OCI-LY3 (cell line): ENCODE results near the gene MYH15.

ENCODE experiments used
- H2AFZ ChIP-seq: fragments of 200-600, 300-600 bp; shearing (Covaris generic); 2 replicates; pipeline ENCODE4 v1.6.0; 2014; ENCODE audit warnings: antibody characterized with exemption, low read depth, low read length
- H3K27ac ChIP-seq: fragments of 200-600, 300-600 bp; sonication (generic); 2 replicates; pipeline ENCODE4 v1.5.1; 2014; ENCODE audit warnings: mild to moderate bottlenecking, low read length, moderate library complexity, mixed read lengths
- H3K27me3 ChIP-seq: fragments of 200-600, 300-600 bp; sonication (generic); 2 replicates; pipeline ENCODE4 v1.6.1; 2014; ENCODE audit warnings: low read depth, low read length, mixed read lengths
- H3K36me3 ChIP-seq: fragments of 200-600, 300-600 bp; sonication (generic); replicated peaks from 2 replicates; pipeline ENCODE3; 2014; ENCODE audit warnings: low read depth, low read length, mixed read lengths
- H3K4me1 ChIP-seq: fragments of 300-600, 200-600 bp; sonication (generic); 2 replicates; pipeline ENCODE4 v1.6.1; 2014; ENCODE audit warnings: low read length, mixed read lengths
- H3K4me2 ChIP-seq: fragments of 200-600, 300-600 bp; sonication (generic); 2 replicates; pipeline ENCODE4 v1.6.1; 2014; ENCODE audit warnings: low read length, mixed read lengths
- H3K4me3 ChIP-seq: fragments of 300-600, 200-600 bp; sonication (generic); 2 replicates; pipeline ENCODE4 v1.5.1; 2014; ENCODE audit warnings: antibody characterized with exemption, mild to moderate bottlenecking, low read length, moderate library complexity
- H3K79me2 ChIP-seq: fragments of 300-600, 200-600 bp; shearing (Covaris generic); 2 replicates; pipeline ENCODE4 v1.6.1; 2014; ENCODE audit warnings: mild to moderate bottlenecking, low read length, mixed read lengths
- H3K9ac ChIP-seq: fragments of 300-600, 200-600 bp; shearing (Covaris generic); 2 replicates; pipeline ENCODE4 v1.6.0; 2014; ENCODE audit warnings: mild to moderate bottlenecking, low read length, moderate library complexity
- H3K9me3 ChIP-seq: fragments of 200-600, 300-600 bp; shearing (Covaris generic); 2 replicates; pipeline ENCODE4 v1.6.1; 2014; ENCODE audit warnings: low read length, mixed read lengths; ENCODE audit not compliant: insufficient read depth
- H4K20me1 ChIP-seq: fragments of 200-600, 300-600 bp; sonication (generic); 2 replicates; pipeline ENCODE4 v1.6.1; 2016; ENCODE audit warnings: low read length, mixed read lengths; ENCODE audit not compliant: insufficient read depth
- EZH2phosphoT487 ChIP-seq: fragments of 200-600 bp; shearing (Covaris generic); IDR thresholded peaks from 2 replicates; pipeline ENCODE4 v1.6.1; 2018; ENCODE audit warnings: antibody characterized with exemption, mixed run types, low read depth
- TF ChIP-seq, protein P1 (sequence below): fragments of 200-600, 300-600 bp; sonication (generic); IDR thresholded peaks from 2 replicates; pipeline ENCODE4 v1.5.1; 2014; ENCODE audit warnings: antibody characterized with exemption, low read length, low read depth

MYH15 gene

DNA sequence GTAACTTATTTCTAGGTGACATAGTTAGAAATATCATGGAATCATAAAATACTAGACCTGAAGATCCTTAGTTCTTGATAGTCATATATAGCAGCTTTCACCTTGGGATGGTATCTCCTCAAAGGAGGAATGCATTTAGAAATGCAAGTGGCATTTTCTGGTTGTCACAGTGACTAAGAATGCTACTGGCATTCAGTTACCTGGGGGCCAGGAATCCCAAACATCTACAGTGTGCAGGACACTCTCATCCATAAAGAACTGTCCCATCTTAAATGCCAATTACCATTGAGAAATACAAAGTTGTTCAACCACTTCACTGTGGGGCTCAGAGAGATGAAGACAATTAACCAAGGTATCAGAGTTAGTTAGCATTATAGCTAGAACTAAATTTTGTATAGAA lies 36.7 kb downstream of the MYH15 start:
- no peaks in the 10 kb centered on the region for H4K20me1 ChIP-seq
- no peaks in the 10 kb centered on the region for H3K79me2 ChIP-seq
- H3K4me2 ChIP-seq, result no peak overlapping the region
- no peaks in the 10 kb centered on the region for H3K36me3 ChIP-seq
- no peak overlapping the region for H3K27ac ChIP-seq
- no peak overlapping the region for H3K9ac ChIP-seq
- H3K4me1 ChIP-seq, result peaks cover 6% of the 10 kb centered on the region
- no peaks in the 10 kb centered on the region for H3K9me3 ChIP-seq
- peaks cover 15% of the 10 kb centered on the region for H3K27me3 ChIP-seq
- no peak overlapping the region for H3K4me3 ChIP-seq
- H2AFZ ChIP-seq, result no peak overlapping the region
- TF ChIP-seq, protein P1, sequence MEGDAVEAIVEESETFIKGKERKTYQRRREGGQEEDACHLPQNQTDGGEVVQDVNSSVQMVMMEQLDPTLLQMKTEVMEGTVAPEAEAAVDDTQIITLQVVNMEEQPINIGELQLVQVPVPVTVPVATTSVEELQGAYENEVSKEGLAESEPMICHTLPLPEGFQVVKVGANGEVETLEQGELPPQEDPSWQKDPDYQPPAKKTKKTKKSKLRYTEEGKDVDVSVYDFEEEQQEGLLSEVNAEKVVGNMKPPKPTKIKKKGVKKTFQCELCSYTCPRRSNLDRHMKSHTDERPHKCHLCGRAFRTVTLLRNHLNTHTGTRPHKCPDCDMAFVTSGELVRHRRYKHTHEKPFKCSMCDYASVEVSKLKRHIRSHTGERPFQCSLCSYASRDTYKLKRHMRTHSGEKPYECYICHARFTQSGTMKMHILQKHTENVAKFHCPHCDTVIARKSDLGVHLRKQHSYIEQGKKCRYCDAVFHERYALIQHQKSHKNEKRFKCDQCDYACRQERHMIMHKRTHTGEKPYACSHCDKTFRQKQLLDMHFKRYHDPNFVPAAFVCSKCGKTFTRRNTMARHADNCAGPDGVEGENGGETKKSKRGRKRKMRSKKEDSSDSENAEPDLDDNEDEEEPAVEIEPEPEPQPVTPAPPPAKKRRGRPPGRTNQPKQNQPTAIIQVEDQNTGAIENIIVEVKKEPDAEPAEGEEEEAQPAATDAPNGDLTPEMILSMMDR, result no peak
- TF ChIP-seq EZH2phosphoT487, result no peak

GRCh38 chr3:108472001-108472591 lies 38.3 kb downstream of the MYH15 start:
- Histone ChIP-seq H3K9ac (no peak overlapping the region), H3K36me3 (no peaks in the 10 kb centered on the region), H3K27me3 (peaks cover 12% of the 10 kb centered on the region), H3K27ac (no peak overlapping the region), H3K79me2 (no peaks in the 10 kb centered on the region), H4K20me1 (no peaks in the 10 kb centered on the region), H3K9me3 (no peaks in the 10 kb centered on the region), H3K4me2 (no peak overlapping the region), H3K4me1 (peaks cover 6% of the 10 kb centered on the region), H2AFZ (no peak overlapping the region), H3K4me3 (no peak overlapping the region)
- TF ChIP-seq, protein P1, result no peak
- TF ChIP-seq EZH2phosphoT487, result no peak

DNA sequence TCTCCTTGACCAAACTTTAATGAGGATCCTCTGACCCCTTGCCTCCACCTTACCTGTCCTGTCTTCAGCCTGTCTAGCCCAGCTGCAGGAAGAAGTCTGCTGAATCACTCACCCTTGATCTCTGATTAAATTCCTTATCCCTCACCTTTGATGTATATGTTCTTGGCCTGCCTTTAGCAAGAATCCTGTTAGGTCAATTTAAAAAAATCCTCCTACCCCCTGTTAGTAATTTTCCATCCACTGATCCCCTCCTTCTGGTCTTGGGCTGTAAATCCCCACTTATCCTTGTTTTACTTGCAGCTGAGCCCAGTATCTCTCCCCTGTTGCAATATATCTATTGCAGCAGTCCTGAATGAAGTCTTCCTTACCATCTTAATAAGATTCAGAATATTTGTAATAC lies 39.0 kb downstream of the MYH15 start:
- no peak overlapping the region for H3K27ac ChIP-seq
- no peak overlapping the region for H3K4me2 ChIP-seq
- H4K20me1 ChIP-seq, result no peaks in the 10 kb centered on the region
- H3K4me1 ChIP-seq, result peaks cover 6% of the 10 kb centered on the region; the same call in 1 of the 2 replicates
- TF ChIP-seq, protein P1, result no peak
- TF ChIP-seq EZH2phosphoT487, result no peak
- H3K9me3 ChIP-seq, result no peaks in the 10 kb centered on the region
- no peak overlapping the region for H2AFZ ChIP-seq
- H3K9ac ChIP-seq, result no peak overlapping the region
- no peak overlapping the region for H3K4me3 ChIP-seq
- no peaks in the 10 kb centered on the region for H3K79me2 ChIP-seq
- peaks cover 12% of the 10 kb centered on the region for H3K27me3 ChIP-seq
- H3K36me3 ChIP-seq, result no peaks in the 10 kb centered on the region

DNA sequence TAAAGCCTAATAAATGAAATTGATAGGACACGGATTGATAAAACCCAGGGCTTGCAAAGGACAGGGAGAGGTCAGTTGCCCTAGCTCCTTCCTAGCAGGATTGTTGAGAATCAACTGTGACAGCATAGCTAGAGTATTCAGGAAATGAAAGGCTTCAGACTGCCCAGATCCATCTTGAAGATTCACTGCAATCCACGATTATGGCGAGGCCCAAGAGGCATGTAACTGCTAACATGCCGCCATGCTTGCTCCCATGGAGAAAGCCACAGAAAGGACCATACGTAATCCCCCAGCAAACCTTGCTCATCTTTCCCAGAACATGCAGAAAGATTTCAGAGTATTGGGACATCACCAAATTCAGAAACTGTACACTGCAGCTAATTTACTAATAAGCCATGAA lies 41.3 kb downstream of the MYH15 start:
- no peak overlapping the region for H3K4me3 ChIP-seq
- no peak overlapping the region for H3K4me2 ChIP-seq
- H3K36me3 ChIP-seq, result no peaks in the 10 kb centered on the region
- H3K27ac ChIP-seq, result no peak overlapping the region
- no peaks in the 10 kb centered on the region for H3K79me2 ChIP-seq
- H3K4me1 ChIP-seq, result peaks cover 6% of the 10 kb centered on the region; the same call in 1 of the 2 replicates
- no peak overlapping the region for H3K9ac ChIP-seq
- no peak overlapping the region for H2AFZ ChIP-seq
- TF ChIP-seq EZH2phosphoT487, result no peak
- TF ChIP-seq, protein P1, result no peak
- H3K9me3 ChIP-seq, result no peaks in the 10 kb centered on the region
- no peaks in the 10 kb centered on the region for H4K20me1 ChIP-seq
- H3K27me3 ChIP-seq, result peaks cover 12% of the 10 kb centered on the region
